Gastrocnemius medialis (tissue), 4 donors: ENCODE results near the gene EIF1AX.

Experiments used
- POLR2A ChIP-seq, 2 donors: fragments of 450-650 bp; IDR thresholded peaks; one replicate each; pipeline ENCODE4 v1.6.1; 2017; ENCODE audit warnings: antibody characterized with exemption in 2 of 2, mild to moderate bottlenecking in 2 of 2, moderate library complexity in 2 of 2
- TF ChIP-seq, protein P1 (sequence below), 5 experiments: fragments of 450-650 bp in 3 of 5; fragments of 200-600 bp in 2 of 5; sonication (generic) in 2 of 5; IDR thresholded peaks in 4 of 5; conservative IDR thresholded peaks in 1 of 5; 1 replicate in 4 of 5; 2 replicates in 1 of 5; pipeline ENCODE4 v1.5.1; 2016 to 2019; ENCODE audit warnings: antibody characterized with exemption in 5 of 5, mild to moderate bottlenecking in 3 of 5, moderate library complexity in 3 of 5

DNA sequence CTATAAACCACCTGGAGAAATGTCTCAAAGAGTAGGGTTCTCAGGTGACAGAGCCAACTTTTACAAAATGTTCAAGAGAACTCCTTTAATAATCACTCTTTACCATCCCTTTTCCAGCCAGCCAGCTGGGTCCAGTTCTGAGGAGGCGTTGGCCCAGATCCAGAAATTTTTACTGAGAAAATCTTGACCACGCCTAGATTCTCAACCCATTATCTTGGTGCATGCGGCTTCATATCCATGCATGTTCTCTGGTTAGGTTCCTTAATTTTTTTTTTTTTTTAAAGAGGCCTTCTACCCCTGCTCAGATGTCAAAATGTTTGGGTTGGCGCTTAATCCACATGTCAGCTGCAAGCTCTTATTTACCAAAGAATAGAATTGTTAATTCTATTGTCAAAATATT, 13.0 kb downstream of the EIF1AX start:
- TF ChIP-seq, protein P1, sequence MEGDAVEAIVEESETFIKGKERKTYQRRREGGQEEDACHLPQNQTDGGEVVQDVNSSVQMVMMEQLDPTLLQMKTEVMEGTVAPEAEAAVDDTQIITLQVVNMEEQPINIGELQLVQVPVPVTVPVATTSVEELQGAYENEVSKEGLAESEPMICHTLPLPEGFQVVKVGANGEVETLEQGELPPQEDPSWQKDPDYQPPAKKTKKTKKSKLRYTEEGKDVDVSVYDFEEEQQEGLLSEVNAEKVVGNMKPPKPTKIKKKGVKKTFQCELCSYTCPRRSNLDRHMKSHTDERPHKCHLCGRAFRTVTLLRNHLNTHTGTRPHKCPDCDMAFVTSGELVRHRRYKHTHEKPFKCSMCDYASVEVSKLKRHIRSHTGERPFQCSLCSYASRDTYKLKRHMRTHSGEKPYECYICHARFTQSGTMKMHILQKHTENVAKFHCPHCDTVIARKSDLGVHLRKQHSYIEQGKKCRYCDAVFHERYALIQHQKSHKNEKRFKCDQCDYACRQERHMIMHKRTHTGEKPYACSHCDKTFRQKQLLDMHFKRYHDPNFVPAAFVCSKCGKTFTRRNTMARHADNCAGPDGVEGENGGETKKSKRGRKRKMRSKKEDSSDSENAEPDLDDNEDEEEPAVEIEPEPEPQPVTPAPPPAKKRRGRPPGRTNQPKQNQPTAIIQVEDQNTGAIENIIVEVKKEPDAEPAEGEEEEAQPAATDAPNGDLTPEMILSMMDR (IDR thresholded peaks at IDR 0.05 in 4 of 5, conservative IDR thresholded peaks at IDR 0.05 in 1 of 5) = no peak
- TF ChIP-seq POLR2A (IDR thresholded peaks at IDR 0.05) = no peak
